HG03520 (cell line): ENCODE measurements around the gene TYROBP.
A peak's percentile ranks its signal among the peaks of the same experiment; 100 is the strongest.
"Not testable (repeated sequence)": the region's sequence is repeated elsewhere in the genome, so short reads cannot be mapped to it uniquely, and the experiment has no call there.

Source experiments
- ATAC-seq: cut with Tn5 transposase; IDR thresholded peaks from one replicate; pipeline ENCODE4 v1.9.1; 2021; ENCODE audit warnings: mild to moderate bottlenecking, moderate library complexity; ENCODE audit not compliant: unreplicated experiment

Gene TYROBP

DNA sequence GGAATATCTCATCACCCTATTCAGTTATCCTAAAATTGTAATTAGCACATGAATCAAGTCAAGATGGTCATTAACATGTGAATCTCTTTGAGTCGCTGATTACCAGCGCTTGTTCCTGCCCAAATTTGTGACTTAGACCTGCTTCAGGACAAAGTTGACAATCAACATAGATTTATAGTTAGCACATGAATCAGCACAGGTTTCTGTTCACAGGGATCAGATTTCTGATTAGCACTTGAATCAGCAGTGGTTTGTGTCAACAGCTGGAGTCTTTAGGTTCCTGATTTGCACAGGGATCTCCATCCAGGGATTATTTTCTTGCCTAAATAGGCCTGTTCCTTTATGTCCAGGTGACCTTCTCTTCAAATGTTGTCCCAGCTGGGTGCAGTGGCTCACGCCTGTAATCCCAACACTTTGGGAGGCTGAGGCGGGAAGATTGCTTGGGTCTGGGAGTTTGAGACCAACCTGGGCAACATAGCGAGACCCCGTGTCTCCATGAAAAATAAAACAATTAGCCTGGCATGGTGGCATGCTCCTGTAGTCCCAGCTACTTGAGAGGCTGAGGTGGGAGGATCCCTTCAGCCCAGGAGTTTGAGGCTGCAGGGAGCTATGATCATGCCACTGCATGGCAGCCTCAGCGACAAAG is 24.3 kb upstream of the TYROBP start:
- ATAC-seq, result no peak

DNA sequence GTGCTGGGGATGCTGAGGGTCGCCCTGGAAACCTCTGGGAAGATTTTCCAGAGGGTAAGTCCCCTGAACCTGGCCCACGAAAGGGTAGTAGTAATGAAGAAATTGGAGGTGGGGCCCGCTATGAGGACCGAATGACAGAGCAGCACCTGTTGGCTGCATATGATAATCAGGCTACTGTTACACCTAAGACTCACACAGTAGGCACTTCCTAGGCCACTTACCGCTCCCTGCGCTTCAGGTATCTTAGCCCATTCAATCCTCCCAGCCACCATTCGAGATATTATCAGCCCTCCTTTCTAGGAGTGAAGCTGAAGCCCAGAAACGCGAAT is 23.7 kb upstream of the TYROBP start:
- ATAC-seq, result no peak

DNA sequence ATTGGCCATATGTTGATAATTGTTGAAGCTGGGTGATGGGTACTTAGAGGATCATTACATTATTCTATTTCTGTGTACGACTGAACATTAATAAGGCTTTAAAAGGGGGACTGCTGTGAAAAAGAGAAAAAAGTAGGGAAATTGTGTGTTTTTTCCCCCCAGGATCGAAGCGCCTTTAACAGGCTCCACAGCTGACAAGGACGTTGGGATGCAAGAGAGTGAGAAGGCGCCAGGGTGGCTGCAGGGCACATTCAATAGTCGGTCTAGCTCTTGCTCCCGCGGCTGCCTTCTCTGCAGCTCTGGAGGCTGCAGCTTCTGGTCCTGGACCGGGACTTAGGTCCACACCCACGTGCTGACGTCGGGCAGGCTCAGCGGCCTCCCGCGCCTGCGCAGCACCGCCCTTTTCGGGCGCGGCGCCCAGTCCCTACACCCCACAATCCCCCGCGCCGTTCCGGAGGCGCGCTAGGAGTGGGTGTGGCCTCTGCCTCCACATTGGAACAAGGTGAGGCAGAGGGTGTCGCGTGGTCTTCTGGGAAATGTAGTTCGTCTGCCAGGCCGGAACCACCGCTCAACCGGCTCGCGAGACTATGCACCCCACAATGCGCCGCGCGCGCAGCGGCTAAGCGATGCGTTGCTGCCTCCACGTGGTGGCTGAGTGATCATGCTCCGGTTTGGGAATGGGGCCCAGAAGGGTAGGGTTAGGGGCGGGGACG is 23.2 kb upstream of the TYROBP start:
- ATAC-seq, result peak; percentile 87

DNA sequence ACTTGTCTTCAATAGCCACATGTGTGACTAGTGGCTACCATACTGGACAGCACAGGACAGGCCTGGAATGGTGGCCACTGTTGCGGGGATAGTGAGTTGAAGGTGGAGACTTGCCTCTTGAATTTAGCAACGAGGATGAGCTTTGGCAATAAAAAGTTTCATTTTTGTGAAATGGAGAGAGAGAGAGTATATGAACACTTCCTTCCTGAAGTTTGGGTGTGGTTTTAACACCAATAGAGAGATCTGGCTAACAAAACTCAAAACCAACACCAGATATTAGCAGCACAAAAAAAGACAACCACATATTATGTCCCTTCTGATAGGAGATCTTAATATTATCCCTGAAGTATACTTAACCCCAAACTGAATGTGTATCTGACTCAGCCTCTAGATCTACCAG is 21.8 kb upstream of the TYROBP start:
- no peak for ATAC-seq

DNA sequence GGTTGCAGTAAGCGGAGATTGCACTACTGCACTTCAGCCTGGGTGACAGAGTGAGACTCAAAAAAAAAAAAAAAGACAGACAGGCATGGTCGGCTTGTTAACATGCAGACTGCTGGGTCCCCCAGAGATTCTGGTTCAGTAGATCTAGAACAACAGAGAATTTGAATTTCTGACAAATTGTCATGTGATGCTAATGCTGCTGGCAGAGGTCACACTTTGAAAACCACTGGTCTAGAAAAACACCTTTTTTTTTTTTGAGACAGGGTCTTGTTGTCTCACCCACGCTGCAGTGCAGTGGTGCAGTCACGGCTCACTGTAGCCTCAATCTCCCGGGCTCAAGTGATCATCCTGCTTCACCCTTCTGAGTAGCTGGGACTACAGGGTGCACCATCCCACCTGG is 20.4 kb upstream of the TYROBP start:
- no peak for ATAC-seq

DNA sequence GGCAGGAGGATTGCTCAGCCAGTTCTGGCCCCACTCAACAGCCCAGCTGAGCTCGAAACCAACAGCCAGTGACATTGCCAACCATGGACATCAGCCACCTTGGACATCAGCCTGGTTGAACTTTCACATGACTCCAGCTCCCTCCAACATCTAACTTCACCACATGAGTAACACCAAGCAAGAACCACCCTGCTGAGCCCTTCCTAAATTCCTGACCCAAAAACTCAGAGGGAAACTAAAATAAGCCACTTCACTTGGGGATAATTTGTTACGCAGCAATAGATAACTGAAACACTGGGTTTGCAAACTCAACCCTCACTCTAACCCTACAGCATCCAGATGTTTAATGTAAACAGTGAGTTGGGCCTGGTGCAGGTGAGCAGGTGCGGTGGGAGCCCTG is 17.4 kb upstream of the TYROBP start:
- ATAC-seq, result no peak

DNA sequence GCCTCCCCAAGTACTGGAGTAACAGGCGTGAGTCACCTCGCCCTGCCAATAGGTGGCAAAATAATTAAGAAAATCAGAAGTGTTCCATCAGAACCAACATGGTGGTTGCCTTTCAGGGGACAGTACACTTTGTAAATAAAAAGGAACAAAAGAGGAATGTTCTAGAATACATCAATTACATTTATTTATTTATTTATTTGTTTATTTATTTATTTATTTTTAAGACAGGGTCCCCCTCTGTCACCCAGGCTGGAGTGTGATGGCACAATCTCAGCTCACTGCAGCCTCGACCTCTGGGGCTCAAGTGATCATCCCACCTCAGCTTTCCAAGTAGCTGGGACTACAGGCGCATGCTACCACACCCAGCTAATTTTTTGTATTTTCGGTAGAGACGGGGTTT is 12.9 kb upstream of the TYROBP start:
- no peak for ATAC-seq

DNA sequence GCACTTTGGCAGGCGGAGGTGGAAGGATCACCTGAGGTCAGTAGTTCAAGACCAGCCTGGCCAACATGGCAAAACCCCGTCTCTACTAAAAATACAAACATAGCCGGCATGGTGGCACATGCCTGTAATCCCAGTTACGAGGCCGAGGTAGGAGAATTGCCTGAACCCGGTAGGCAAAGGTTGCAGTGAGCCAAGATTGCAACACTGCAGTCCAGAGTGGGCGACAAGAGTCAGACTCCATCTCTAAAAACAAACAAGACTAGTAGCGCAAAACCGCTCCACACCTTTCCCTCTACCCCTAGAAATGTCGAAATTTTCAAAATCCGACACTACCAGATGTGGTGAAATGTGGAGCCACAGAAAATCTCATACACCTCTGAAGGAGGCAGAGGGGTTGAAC is 11.2 kb upstream of the TYROBP start:
- no peak for ATAC-seq

DNA sequence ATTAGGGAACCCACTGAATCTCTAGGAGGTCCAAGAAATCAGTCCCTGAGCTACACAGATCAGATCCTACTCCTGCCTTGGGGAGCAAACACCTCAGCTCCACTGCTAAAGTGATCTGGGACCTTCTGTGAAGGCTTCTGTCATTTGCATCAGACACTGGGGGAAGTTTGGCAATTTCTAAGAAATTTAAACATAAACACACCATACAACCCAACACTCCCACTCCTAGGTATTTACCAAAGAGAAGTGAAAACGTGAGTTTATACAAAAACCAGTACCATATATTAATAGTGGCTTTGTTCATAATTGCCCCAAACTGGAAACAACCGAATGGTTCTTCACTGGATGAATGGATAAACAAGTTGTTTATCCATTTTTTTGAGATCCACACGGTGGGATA is 7.3 kb upstream of the TYROBP start:
- no peak for ATAC-seq

DNA sequence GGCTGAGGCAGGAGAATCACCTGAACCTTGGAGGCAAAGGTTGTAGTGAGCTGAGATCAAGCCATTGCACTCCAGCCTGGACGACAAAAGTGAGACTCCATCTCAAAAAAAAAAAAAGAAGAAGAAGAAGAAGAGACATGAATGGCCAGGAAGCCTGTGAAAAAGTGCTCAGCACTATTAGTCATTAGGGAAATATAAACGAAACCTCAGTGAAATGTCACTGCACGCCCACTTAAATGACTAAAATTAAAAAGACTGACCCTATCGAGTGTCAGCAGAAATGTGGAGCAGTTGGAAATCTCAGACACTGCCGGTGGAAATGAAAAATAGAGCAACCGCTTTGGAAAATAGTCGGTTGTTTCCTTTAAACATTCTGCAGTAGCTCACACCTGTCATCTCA is 5.5 kb upstream of the TYROBP start:
- no peak for ATAC-seq

DNA sequence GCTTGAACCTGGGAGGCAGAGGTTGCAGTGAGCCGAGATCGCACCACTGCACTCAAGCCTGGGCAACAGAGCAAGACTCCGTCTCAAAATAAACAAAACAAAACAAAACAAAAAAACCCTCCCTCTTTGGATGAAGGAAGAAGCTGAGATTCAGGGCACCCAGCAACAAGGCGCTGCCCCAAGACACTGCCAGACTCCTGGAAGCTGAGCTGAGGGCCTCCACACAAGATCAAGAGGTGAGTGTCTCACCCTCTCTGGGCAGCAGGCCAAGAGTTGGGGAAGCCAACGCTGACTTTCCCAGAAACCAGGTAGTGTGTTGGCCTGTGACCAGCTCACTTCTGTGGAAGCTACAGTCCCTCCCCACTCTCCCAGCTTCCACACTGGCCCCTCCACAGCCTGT is 3.7 kb upstream of the TYROBP start:
- ATAC-seq, result no peak

DNA sequence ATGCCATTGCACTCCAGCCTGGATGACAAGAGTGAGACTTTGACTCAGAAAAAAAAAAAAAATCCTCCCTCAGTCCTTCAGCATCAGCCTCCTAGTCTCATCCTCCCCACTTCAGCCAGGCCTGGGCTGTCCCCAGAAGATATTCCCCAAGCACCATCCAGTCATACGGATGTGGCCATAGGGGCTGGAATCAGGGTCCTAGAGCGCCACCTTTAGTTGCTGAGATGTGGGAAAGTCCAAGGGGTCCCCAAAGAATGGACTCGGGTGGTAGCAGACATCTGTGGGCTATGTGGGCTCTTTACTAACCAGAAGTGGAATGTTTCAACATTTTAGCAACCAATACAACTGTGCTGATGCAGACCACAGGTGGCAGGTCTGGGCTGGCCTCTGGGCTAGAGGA is 3.1 kb upstream of the TYROBP start:
- no peak for ATAC-seq

DNA sequence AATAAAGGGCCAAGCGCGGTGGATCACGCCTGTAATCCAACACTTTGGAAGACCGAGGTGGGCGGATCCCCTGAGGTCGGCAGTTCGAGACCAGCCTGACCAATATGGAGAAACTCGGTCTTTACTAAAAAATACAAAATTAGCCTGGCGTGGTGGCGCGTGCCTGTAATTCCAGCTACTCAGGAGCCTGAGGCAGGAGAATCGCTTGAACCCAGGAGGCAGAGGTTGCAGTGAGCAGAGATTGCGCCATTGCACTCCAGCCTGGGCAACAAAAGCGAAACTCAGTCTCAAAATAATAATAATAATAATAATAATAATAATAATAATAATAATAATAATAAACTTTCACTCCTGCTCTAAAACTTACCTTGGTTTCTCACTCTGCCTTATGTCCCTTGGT is 2.3 kb upstream of the TYROBP start:
- ATAC-seq, result not testable (repeated sequence)

DNA sequence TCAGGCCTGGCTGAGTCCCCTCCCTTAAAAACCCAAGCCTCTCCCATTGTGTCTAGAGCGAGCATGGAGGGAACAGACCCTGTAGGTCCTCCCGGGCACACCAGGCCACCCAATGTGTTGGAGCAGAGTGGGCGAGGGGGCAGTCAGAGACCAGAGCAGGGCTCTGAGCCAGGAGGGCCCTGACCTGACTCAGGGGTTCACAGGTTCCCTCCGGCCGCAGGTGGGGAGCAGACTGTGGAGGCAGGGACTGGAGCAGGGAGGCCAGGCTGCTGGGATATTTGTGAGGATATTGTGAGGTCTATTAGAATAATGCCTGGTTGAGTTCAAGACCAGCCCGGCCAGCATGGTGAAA is 1.6 kb upstream of the TYROBP start:
- ATAC-seq, result no peak

DNA sequence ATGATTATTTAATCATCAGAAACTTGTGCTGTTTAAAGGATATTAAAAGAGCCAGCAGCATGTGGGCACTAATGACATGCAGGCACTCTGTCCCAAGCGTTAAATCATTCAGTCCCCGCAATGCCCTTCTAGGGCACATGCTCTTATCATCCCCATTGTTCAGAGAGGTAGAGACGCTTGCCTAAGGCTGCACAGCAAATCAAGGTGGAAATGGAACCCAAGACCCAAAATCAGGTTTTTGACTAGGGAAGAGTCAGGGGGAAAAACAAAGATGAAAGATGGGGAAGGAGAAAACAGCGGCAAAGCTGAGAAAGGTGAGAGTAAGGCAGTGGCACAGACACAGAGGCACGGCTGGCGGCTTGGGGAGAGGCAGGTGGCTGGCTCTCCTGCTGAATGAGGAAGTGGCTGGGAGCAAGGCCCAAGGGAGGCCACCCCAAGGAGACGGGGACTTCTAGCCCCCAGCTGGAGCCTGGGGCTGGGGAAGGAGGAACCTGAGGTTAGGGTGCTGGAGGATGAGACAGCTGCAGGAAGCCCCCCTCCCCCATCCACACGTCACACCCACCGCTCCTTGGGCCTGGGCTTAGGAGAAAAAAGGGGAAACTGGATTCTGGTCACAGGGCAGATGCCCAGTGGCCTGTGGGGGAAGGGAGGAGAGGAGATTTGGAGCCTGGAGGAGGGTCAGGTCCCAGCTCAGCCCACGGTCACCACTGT is 1.0 kb upstream of the TYROBP start:
- ATAC-seq, result no peak

DNA sequence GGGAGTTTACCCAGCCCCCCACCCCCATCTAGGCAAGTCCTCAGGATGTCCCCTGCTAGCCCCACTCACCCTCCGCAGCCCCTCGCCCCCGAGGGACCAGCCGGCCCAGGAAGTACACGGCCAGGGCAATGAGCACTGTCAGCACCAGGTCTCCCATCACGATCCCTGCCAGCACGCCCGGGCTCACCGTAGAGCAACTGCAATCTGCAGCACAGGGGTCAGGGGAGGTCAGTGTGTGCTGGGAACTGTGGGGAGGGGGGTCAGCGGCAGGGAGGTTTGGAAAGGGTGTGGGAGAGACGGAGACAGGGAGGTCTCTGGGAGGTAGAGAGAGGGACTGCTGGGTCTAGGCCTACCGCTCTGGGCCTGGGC is 734 bp downstream of the TYROBP start:
- no peak for ATAC-seq

DNA sequence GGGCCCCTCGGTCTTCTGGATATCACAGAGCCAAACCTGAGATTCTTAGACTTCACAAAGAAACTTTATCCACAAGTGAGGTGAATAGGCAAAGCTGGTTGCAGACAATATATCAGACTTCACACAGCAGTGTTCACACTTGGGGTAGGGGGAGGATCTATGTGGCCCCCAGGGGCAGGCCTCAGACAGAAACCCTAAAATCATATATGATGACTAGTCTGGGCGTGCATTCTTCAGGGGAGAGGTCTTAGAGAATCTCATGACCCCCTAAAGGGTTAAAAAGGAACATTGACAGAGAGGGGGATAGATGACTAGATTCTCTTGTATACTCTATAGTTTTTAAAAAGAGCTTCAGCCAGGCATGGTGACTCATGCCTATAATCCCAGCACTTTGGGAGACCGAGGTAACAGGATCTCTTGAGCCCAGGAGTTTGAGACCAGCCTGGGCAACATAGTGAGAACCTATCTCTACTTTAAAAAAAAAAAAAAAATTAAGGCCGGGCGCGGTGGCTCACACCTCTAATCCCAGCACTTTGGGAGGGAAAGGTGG is 2.8 kb downstream of the TYROBP start:
- ATAC-seq, result no peak

DNA sequence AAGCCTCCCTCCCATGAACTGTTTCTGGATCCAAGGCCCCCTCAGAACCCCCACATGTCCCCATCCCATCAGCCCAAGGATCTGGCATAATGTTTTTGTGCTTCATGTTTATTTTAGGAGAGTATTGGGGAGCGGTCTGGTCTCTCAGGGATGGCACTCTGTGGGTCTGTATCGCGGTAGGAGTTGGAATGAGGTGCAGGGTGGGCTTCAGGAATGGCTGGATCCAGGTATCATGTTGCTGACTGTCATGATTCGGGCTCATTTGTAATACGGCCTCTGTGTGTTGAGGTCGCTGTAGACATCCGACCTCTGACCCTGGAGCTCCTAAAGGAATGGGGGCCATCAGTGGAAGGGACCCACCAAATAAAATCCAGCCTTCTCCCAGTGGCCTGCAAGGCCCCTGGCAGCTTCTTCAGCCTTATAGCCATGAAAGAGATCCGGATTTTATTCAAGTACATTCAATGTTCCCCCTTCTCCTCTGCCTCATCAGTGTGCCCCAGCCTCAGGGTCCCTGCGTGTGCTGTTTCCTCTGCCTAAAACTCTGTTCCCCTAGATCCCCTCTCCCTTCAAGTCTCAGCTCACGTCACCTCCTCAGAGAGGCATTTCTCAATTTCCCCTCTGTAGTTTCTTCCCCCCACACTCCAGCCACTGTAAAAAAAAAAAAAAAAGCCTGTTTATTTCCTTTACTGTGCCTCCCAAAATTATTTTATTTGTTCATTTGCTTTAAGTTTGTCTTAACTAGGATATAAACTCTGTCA is 3.6 kb downstream of the TYROBP start:
- ATAC-seq, result no peak

DNA sequence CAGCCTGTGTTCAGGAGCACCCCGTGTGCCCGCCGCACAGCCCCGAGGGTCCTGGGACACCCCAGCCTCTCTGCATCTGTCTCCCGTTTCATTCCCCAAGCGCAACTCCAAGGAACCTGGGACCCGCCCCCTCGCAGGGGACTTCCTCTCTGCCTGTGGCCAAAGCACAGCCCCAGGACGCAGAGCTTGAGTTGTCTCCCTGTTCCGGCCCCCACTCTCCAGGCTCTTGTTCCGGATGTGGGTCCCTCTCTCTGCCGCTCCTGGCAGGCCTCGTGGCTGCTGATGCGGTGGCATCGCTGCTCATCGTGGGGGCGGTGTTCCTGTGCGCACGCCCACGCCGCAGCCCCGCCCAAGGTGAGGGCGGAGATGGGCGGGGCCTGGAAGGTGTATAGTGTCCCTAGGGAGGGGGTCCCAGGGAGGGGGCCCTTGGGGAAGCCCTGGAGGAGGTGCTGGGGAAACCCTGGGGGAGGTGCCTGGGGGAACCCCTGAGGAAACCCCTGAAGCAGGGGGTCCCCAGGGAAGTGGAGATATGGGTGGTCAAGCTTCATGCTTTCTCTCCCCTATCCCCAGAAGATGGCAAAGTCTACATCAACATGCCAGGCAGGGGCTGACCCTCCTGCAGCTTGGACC is 4.4 kb downstream of the TYROBP start:
- ATAC-seq, result no peak

DNA sequence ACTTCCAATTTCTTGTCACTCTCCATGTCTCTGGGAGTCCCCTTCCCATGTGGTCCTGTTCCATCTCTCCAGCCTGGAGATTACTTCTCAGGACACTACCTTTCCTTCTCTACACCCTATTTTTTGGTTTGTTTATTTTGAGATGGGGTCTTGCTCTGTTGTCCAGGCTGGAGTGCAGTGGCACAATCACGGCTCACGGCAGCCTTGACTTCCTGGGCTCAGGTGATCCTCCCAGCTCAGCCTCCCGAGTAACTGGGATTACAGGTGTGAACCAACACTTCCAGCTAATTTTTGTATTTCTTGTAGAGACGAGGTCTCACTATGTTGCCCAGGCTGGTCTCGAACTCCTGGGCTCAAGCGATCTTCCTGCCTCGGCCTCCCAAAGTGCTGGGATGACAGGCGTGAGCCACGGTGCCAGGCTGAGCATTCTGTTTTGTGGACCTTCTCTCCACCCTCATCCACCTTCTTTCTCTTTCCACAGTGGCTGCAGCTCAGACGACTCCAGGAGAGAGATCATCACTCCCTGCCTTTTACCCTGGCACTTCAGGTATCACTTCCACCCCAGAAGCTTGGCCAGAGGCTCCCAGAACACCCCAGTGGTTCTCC is 5.1 kb downstream of the TYROBP start:
- ATAC-seq, result no peak
